ENCODE data around the gene OR52K2.

Gene OR52K2

GRCh38 chr11:4466131-4466870, 17.2 kb downstream of the OR52K2 start:
- Histone ChIP-seq H4K20me1 (ENCODE audit: control insufficient read depth, insufficient read depth, low read depth, low read length) (no peaks in the 10 kb centered on the region), H3K4me3 (ENCODE audit: low read length) (no peak overlapping the region), H3K36me3 (ENCODE audit: control insufficient read depth, low read length) (no peaks in the 10 kb centered on the region), H3K27ac (ENCODE audit: low read depth, low read length) (no peak overlapping the region), H3K4me1 (ENCODE audit: control insufficient read depth, low read length) (no peaks in the 10 kb centered on the region), H3K27me3 (ENCODE audit: control insufficient read depth, low read length) (no peaks in the 10 kb centered on the region), H3K9me2 (replicated peaks; ENCODE audit: control insufficient read depth, low read length) (no peaks in the 10 kb centered on the region), H3K9me3 (ENCODE audit: control insufficient read depth, insufficient read depth, low read length) (no peaks in the 10 kb centered on the region; the same call in 1 of the 2 replicates), H3K4me2 (ENCODE audit: low read length) (no peak overlapping the region), H3F3A (ENCODE audit: control insufficient read depth, insufficient read depth) (no peaks in the 10 kb centered on the region), H3K79me2 (ENCODE audit: control insufficient read depth, low read length) (no peaks in the 10 kb centered on the region)
- no peak for TF ChIP-seq EZH2phosphoT487 (IDR thresholded peaks at IDR 0.05; ENCODE audit: borderline replicate concordance, low read length)
- TF ChIP-seq CTCF (IDR thresholded peaks at IDR 0.05; ENCODE audit: low read depth, low read length, poor library complexity, severe bottlenecking): no peak

GRCh38 chr11:4466871-4467442, 17.9 kb downstream of the OR52K2 start:
- Histone ChIP-seq H3K79me2 (ENCODE audit: control insufficient read depth, low read length) (no peaks in the 10 kb centered on the region), H3K9me3 (ENCODE audit: control insufficient read depth, insufficient read depth, low read length) (no peaks in the 10 kb centered on the region; the same call in 1 of the 2 replicates), H3K36me3 (ENCODE audit: control insufficient read depth, low read length) (no peaks in the 10 kb centered on the region), H3K27ac (ENCODE audit: low read depth, low read length) (no peak overlapping the region), H3K27me3 (ENCODE audit: control insufficient read depth, low read length) (no peaks in the 10 kb centered on the region), H3K4me3 (ENCODE audit: low read length) (no peak overlapping the region), H3F3A (ENCODE audit: control insufficient read depth, insufficient read depth) (no peaks in the 10 kb centered on the region), H3K4me2 (ENCODE audit: low read length) (no peak overlapping the region), H4K20me1 (ENCODE audit: control insufficient read depth, insufficient read depth, low read depth, low read length) (no peaks in the 10 kb centered on the region), H3K4me1 (ENCODE audit: control insufficient read depth, low read length) (no peaks in the 10 kb centered on the region), H3K9me2 (replicated peaks; ENCODE audit: control insufficient read depth, low read length) (no peaks in the 10 kb centered on the region)
- no peak for TF ChIP-seq CTCF (IDR thresholded peaks at IDR 0.05; ENCODE audit: low read depth, low read length, poor library complexity, severe bottlenecking)
- no peak for TF ChIP-seq EZH2phosphoT487 (IDR thresholded peaks at IDR 0.05; ENCODE audit: borderline replicate concordance, low read length)

GRCh38 chr11:4467811-4468606, 18.9 kb downstream of the OR52K2 start:
- Histone ChIP-seq H3K79me2 (ENCODE audit: control insufficient read depth, low read length) (no peaks in the 10 kb centered on the region), H3K27me3 (ENCODE audit: control insufficient read depth, low read length) (no peaks in the 10 kb centered on the region), H3K9me2 (replicated peaks; ENCODE audit: control insufficient read depth, low read length) (no peaks in the 10 kb centered on the region), H3K27ac (ENCODE audit: low read depth, low read length) (no peak overlapping the region), H4K20me1 (ENCODE audit: control insufficient read depth, insufficient read depth, low read depth, low read length) (no peaks in the 10 kb centered on the region), H3K36me3 (ENCODE audit: control insufficient read depth, low read length) (no peaks in the 10 kb centered on the region), H3K4me2 (ENCODE audit: low read length) (no peak overlapping the region), H3F3A (ENCODE audit: control insufficient read depth, insufficient read depth) (no peaks in the 10 kb centered on the region), H3K4me1 (ENCODE audit: control insufficient read depth, low read length) (no peaks in the 10 kb centered on the region), H3K4me3 (ENCODE audit: low read length) (no peak overlapping the region), H3K9me3 (ENCODE audit: control insufficient read depth, insufficient read depth, low read length) (no peaks in the 10 kb centered on the region; the same call in 1 of the 2 replicates)
- no peak for TF ChIP-seq EZH2phosphoT487 (IDR thresholded peaks at IDR 0.05; ENCODE audit: borderline replicate concordance, low read length)
- TF ChIP-seq CTCF (IDR thresholded peaks at IDR 0.05; ENCODE audit: low read depth, low read length, poor library complexity, severe bottlenecking): no peak
